Metanephros (tissue), 1 donor: Measurements from ENCODE around the gene SPG21. TPM values are rescaled to one million over a fixed set of nuclear protein-coding genes. Genes with fewer than 3 reads are reported as not detected.

Source experiments
- total RNA-seq: library from RNA; depleted of rRNA; stranded (reverse); fragments of >200 nt; gene quantifications from one replicate; pipeline ENCODE4 v1.2.3, GENCODE V29; 2014

SPG21 gene, protein sequence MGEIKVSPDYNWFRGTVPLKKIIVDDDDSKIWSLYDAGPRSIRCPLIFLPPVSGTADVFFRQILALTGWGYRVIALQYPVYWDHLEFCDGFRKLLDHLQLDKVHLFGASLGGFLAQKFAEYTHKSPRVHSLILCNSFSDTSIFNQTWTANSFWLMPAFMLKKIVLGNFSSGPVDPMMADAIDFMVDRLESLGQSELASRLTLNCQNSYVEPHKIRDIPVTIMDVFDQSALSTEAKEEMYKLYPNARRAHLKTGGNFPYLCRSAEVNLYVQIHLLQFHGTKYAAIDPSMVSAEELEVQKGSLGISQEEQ
- total RNA-seq, result 79.1 TPM

DNA sequence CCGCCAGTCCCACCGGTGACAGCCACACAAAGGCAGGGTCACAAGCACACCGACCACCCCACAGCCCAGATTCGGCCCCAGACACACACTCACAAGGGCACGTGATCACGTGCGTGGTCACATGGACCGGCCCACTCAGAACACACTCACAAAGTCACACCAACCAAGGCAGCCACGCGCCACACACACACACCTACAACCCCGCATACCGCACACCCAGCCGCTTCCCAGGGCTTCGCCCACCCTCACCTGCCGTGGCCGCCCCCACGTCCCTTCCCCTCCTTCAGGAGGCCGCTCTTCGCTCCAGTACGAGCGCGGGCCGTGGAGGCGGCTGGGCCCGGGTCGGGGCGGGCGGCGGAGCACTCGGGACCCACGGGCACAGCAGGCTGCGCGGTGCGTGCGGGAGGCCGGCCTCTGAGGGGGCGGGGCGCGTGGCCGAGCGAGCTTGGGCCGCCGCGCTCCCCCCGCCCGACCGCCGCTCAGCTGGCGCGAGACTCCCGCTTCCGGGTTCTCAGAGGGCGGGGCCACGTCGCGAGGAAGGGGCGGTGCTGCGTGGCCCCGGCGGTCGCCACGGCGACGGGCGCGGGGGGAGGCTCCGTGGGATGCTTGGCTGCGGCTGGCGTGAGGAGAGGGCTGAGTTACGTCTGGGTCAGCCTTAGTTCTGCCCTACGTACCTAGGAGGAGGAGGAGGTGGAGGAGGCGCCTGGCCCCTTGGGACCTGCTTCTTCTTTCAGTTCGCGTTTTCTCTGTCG, at the start of gene SPG21:
SPG21 (minus strand) TSS at position 499 of the 752 bp plus-strand sequence. CDS start 6,345 bp downstream, outside the sequence.

DNA sequence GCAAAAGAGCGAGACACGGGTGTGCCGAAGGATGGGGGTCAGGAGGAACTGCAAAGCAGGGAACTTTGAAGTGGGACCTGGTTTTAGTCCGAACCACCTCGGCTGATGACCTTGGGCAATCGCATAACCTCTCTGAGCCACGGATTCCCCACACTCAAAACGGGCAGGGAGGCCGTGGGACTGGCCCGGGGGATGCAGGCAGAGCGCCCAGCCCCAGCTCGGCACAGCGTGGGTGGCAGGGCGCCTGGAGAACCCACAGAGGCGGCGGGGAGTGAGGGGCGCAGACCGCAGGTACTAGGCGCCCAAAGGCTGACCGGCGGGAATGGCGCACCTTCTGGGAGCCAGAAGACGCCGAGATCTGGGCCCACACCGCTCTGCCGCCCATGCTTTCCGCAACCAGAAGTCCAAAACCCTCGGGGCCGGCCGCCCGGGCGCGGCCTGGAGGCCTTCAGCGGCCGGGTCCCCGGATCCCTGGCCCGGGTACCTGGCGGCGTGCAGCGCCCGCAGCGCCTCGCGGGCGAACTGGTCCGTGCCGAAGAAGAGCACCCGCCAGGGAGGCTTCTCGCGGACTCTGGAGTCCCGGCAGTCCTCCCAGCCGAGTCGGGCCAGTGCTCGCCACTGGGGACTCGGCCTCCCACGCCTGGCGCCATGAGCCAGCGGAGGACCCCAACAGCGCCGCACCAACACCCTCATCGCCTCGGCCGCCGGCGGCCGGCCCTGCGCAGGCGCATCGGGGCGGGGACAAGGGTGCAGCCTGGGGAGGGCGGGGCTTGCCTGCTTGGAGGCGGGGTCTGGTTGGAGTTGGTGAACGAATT, 39.4 kb upstream of the SPG21 start, which contains the start of gene MTFMT:
MTFMT (minus strand) TSS at position 719 of the 815 bp plus-strand sequence; CDS start at position 693, 26 bp downstream.

Other genes with a start within 250 kb of the SPG21 start
- gene RBPMS2, start 214.3 kb downstream of the SPG21 start, total RNA-seq, result 1.4 TPM
- gene PIF1, start 164.3 kb downstream of the SPG21 start, total RNA-seq, result 9.1 TPM
- 28.8 TPM for gene PLEKHO2, start 148.0 kb downstream of the SPG21 start, total RNA-seq
- 6.9 TPM for gene ANKDD1A, start 78.0 kb downstream of the SPG21 start, total RNA-seq
- gene MTFMT, start 39.7 kb upstream of the SPG21 start, total RNA-seq, result 12.8 TPM
- 1.5 TPM for gene SLC51B, start 55.5 kb upstream of the SPG21 start, total RNA-seq
- 12.6 TPM for gene RASL12, start 78.1 kb upstream of the SPG21 start, total RNA-seq
- gene KBTBD13, start 86.8 kb upstream of the SPG21 start, total RNA-seq, result 1.2 TPM
- 5.6 TPM for gene UBAP1L, start 125.3 kb upstream of the SPG21 start, total RNA-seq
- gene PDCD7, start 143.9 kb upstream of the SPG21 start, total RNA-seq, result 19.2 TPM
- gene CLPX, start 195.4 kb upstream of the SPG21 start, total RNA-seq, result 48.5 TPM
- gene CILP, start 221.6 kb upstream of the SPG21 start, total RNA-seq, result 9.8 TPM